ENCODE data around the gene SLC15A3. TPM values are rescaled to one million over a fixed set of nuclear protein-coding genes. Genes with fewer than 3 reads are reported as not detected.

SLC15A3 gene
- total RNA-seq, 3 donors from 2014 or later = 3.8 to 6.1 (median 5.5) TPM

DNA sequence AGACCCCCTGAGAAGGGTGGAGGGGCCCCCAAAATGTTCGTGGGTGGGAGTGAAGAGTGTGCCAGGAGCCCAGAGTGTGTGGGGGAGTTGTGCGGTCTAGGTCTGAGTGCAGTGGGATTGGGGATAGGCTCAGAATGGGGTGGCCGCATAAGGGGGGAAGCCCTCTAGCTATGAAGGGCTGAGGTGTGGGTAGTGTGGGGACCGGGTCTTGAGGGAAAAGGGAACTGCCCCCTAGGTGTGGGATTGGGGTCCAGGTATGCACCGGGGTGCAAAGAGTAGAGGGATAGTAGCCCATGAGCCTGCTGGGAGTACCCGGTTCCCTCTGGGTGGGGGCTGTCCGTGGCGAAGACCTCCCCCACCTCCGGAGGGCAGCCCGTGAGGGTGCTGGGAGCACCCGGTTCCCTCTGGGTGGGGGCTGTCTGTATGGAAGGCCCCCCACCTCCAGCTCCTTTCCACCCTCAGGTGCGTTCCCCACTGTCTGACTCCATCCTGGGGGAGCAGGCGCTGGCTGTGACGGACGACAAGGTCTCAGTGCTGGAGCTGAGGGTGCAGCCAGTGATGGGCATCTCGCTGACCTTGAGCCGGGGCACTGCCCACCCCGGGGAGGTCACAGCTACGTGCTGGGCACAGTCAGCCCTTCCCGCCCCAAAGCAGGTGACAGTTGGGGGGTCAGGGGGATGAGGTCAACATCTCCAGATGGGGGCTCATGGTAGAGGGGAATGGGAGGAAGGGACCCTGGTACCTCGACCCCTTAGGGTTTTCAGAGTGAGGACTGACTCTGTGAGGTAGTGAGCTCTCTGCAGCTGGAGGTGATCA lies 17.0 kb downstream of the SLC15A3 start:
- Mint-ChIP-seq H3K36me3 (ENCODE audit: insufficient read depth) (no peaks in the 10 kb centered on the region), H3K4me3 (no peak overlapping the region), H3K9me3 (no peaks in the 10 kb centered on the region), H3K27me3 (ENCODE audit: low read depth) (no peaks in the 10 kb centered on the region), H3K4me1 (ENCODE audit: low read depth) (no peaks in the 10 kb centered on the region)
- no peak for DNase-seq
- ATAC-seq = no peak

DNA sequence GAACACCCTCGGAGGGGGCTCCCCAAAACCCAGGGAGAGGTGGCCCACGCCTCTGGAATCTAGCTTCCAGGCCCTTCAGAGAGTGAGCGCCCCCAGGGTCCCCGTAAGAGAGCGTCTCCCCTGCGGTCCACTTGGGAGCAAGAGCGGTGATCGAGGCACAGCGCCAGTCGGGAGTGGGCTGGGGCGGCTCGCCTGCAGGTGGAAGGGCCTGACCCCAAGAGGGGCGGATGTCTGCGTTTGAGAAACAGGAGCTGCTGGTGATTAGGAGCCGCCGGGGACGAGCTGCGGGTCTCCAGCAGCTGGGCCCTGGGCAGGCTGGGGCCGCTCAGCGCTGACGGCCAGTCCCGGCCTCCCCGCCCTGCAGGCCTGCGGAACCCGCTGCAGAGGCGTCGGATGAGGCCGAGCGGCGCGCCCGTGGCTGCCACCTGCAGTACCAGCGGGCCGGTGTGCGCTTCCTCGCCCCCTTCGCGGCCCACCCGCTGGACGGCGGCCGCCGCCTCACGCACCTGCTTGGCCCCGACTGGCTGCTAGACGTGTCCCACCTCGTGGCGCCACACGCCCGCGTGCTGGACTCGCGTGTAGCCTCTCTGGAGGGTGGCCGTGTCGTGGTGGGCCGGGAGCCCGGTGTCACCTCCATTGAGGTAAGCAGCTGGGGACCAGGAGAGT lies 17.7 kb downstream of the SLC15A3 start:
- peaks cover 3% of the 10 kb centered on the region for H3K27me3 Mint-ChIP-seq (ENCODE audit: low read depth)
- no peak for ATAC-seq

DNA sequence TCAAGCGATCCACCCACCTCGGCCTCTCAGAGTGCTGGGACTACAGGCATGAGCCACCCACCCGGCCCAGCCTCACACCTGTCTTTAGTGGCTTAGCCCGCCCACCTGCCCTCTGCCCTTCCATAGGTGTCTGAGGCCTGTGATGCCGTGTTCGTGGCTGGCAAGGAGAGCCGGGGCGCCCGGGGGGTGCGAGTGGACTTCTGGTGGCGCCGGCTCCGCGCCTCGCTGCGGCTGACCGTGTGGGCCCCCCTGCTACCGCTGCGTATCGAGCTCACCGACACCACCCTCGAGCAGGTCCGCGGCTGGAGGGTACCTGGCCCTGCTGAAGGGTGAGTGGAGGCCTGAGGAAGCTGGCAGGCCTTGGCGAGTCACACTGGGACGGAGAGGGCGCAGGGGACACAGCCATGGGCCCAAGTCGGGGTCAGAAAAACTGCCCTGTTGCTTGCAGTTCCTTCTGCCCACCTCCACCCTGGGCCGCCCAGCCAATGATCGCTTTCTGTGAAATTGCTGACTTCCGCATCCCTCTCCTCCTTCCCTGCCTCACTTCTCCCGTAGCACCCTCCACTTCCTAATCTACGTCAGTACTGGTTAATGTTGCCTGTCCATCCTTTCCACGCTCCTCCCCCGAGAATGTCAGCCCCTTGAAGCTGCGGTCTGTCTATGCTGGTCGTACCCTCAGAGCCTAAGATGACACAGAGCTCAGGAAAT lies 18.4 kb downstream of the SLC15A3 start:
- Mint-ChIP-seq H3K27me3 (ENCODE audit: low read depth) (peaks cover 4% of the 10 kb centered on the region), H3K9me3 (no peaks in the 10 kb centered on the region), H3K4me3 (no peak overlapping the region), H3K4me1 (ENCODE audit: low read depth) (no peaks in the 10 kb centered on the region), H3K36me3 (ENCODE audit: insufficient read depth) (no peaks in the 10 kb centered on the region)
- ATAC-seq (no peak), DNase-seq (no peak)

More for the DNA sequence above, 17.7 kb downstream of the SLC15A3 start:
- H3K4me3 Mint-ChIP-seq = no peak overlapping the region
- no peaks in the 10 kb centered on the region for H3K9me3 Mint-ChIP-seq
- H3K36me3 Mint-ChIP-seq (ENCODE audit: insufficient read depth) = no peaks in the 10 kb centered on the region
- no peak for DNase-seq
- no peaks in the 10 kb centered on the region for H3K4me1 Mint-ChIP-seq (ENCODE audit: low read depth)

DNA sequence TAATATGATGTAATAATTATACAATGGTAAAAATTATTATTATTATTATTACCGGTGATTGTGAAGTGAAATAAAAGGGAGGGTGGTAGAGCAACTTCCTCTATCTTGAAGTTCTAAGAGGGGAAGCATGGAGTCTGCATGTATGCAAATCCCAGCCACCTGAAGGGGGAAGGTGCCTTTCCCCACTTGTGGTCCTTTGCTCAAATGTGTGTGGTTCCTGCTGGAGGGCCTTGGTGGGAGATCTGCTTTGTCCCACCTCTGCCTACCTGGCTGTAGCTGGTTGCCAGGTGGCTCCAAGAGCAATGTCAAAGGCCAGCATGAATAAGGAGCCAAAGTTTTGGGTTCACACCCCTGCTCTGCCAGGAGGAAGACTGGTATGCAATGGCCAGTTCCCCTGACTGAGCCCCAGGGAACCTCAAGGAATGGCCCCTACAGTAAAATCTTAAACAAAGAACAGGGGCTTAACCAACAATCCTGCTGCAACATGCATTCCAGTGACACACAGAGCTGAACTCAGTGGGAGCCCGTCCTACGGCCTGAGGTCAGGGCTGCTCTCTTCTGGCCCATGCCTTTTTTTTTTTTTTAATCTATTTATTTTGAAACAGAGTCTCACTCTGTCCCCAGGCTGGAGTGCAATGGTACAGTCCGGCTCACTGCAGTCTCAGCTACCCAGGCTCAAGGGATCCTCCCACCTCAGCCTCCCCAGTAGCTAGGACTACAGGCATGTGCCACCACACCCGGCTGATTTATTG lies 19.2 kb downstream of the SLC15A3 start:
- Mint-ChIP-seq H3K9me3 (no peaks in the 10 kb centered on the region), H3K27me3 (ENCODE audit: low read depth) (peaks cover 4% of the 10 kb centered on the region), H3K36me3 (ENCODE audit: insufficient read depth) (no peaks in the 10 kb centered on the region), H3K4me1 (ENCODE audit: low read depth) (no peaks in the 10 kb centered on the region), H3K4me3 (no peak overlapping the region)
- no peak for ATAC-seq
- no peak for DNase-seq

DNA sequence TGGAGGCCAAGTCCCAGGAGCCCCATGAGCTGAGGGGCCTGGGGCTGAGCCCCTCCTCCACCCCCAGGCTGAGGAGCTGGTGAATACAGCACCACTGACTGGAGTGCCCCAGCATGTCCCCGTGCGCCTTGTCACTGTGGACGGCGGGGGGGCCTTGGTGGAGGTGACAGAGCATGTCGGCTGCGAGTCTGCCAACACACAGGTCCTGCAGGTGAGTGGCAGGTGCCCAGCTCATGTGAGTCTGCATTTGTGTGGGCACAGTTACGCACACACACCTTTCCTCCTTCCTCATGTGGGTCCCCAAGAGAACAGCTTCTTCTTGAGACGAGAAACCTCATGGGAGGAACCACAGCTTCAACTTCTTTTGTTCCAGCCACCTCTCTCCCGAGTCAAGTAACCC lies 20.1 kb downstream of the SLC15A3 start:
- H3K9me3 Mint-ChIP-seq = no peaks in the 10 kb centered on the region
- H3K27me3 Mint-ChIP-seq (ENCODE audit: low read depth) = peaks cover 4% of the 10 kb centered on the region
- no peaks in the 10 kb centered on the region for H3K4me1 Mint-ChIP-seq (ENCODE audit: low read depth)
- no peak overlapping the region for H3K4me3 Mint-ChIP-seq
- H3K36me3 Mint-ChIP-seq (ENCODE audit: insufficient read depth) = no peaks in the 10 kb centered on the region
- ATAC-seq = no peak
- DNase-seq = no peak

DNA sequence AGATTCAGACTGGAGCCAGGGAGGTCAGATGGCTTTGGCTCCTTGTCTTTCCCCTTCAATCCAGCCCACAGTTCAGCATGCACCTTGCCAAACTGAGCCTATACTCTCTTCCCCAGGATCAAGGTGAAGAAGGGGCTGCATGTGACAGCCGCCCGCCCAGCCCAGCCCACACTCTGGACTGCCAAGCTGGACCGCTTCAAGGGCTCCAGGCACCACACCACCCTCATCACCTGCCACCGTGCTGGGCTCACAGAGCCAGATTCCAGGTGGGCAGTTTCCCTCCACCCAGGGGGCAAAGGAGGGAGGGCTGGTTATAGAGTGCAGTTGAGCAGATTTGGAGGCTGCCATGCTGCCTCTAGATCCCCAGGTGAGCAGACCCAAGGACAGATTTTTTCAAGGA lies 21.6 kb downstream of the SLC15A3 start:
- no peaks in the 10 kb centered on the region for H3K36me3 Mint-ChIP-seq (ENCODE audit: insufficient read depth)
- H3K4me3 Mint-ChIP-seq = no peak overlapping the region
- H3K9me3 Mint-ChIP-seq = no peaks in the 10 kb centered on the region
- ATAC-seq = no peak
- DNase-seq = no peak
- H3K27me3 Mint-ChIP-seq (ENCODE audit: low read depth) = peaks cover 6% of the 10 kb centered on the region
- H3K4me1 Mint-ChIP-seq (ENCODE audit: low read depth) = peaks cover 1% of the 10 kb centered on the region

DNA sequence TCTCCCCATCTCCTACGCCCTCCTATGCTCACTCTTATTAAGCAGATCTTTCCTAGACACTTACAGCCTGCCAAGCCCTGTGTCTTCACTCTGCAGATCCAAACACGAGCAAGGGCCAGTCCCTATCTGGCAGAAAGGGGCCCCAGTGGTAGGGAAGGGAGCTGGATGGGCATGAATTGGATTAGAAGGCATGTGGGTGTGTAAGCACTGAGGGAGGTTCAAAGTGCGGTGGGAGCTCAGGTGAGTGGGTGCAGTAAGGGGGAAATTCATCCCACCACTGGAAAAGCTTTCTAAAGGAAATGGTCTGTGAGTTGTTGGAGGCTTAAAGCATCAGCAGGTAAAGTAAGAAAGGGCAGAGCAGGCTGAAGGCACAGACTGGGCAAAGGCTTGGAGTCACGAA lies 22.2 kb downstream of the SLC15A3 start:
- Mint-ChIP-seq H3K36me3 (ENCODE audit: insufficient read depth) (no peaks in the 10 kb centered on the region), H3K4me1 (ENCODE audit: low read depth) (peaks cover 5% of the 10 kb centered on the region), H3K27me3 (ENCODE audit: low read depth) (peaks cover 9% of the 10 kb centered on the region), H3K4me3 (no peak overlapping the region), H3K9me3 (no peaks in the 10 kb centered on the region)
- ATAC-seq = no peak
- DNase-seq = no peak

DNA sequence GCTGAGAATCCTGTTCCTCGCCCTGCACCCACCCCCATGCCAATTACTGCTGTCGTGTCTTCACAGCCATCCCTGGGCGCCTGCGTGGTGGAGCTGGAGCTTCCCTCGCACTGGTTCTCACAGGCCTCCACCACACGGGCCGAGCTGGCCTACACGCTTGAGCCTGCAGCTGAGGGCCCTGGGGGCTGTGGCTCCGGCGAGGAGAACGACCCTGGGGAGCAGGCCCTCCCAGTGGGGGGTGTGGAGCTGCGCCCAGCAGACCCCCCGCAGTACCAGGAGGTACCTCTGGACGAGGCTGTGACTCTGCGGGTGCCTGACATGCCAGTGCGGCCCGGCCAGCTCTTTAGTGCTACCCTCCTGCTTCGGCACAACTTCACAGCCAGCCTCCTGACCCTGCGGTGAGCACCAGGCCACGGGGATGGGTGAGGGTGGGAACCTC lies 23.4 kb downstream of the SLC15A3 start:
- H3K4me1 Mint-ChIP-seq (ENCODE audit: low read depth) = peaks cover 8% of the 10 kb centered on the region
- peaks cover 12% of the 10 kb centered on the region for H3K27me3 Mint-ChIP-seq (ENCODE audit: low read depth)
- no peak overlapping the region for H3K4me3 Mint-ChIP-seq
- H3K9me3 Mint-ChIP-seq = no peaks in the 10 kb centered on the region
- ATAC-seq = no peak
- DNase-seq = no peak
- no peaks in the 10 kb centered on the region for H3K36me3 Mint-ChIP-seq (ENCODE audit: insufficient read depth)

DNA sequence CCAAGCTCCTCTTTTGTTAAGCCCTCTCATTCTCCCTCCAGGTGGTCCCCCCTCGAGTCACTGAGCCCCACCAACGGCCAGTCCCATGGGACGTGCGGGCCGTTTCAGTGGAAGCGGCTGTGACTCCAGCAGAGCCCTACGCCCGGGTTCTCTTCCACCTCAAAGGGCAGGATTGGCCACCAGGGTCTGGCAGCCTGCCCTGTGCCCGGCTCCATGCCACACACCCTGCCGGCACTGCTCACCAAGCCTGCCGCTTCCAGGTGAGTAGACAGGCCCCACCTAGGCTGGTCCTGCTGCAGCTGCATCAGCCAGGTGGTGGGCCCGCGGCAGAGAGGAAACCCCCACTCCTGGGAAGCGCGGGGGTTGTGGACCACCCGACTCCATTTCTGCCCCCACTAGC lies 24.4 kb downstream of the SLC15A3 start:
- H3K36me3 Mint-ChIP-seq (ENCODE audit: insufficient read depth) = peaks cover 6% of the 10 kb centered on the region
- no peaks in the 10 kb centered on the region for H3K9me3 Mint-ChIP-seq
- H3K4me3 Mint-ChIP-seq = no peak overlapping the region

DNA sequence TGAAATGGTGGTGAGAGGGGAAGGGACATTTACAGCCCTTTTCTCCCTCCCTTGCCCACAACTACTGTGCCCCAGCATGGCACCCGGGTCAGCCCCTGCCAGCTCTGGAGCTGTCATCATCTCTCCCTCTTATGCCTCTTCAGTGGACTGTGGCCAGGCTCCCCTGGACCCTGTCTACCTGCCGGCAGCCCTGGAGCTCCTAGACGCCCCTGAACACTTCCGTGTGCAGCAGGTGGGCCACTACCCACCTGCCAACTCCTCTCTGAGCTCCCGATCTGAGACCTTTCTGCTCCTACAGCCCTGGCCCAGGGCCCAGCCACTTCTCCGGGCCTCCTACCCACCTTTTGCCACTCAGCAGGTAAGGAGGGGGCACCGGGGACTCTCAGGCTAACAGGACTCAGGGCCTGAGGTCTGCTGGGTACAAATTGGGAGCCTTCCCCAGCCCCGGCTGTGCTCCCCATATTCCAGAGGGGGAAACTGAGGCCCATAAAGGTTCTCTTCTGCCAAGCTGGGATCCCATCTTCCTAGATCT lies 24.8 kb downstream of the SLC15A3 start:
- ATAC-seq (no peak), DNase-seq (no peak)
- peaks cover 20% of the 10 kb centered on the region for H3K27me3 Mint-ChIP-seq (ENCODE audit: low read depth)
- H3K4me1 Mint-ChIP-seq (ENCODE audit: low read depth) = peaks cover 10% of the 10 kb centered on the region
- H3K36me3 Mint-ChIP-seq (ENCODE audit: insufficient read depth) = peaks cover 11% of the 10 kb centered on the region
- H3K4me3 Mint-ChIP-seq = no peak overlapping the region
- H3K9me3 Mint-ChIP-seq = no peaks in the 10 kb centered on the region

More for the DNA sequence above, 24.4 kb downstream of the SLC15A3 start:
- Mint-ChIP-seq H3K27me3 (ENCODE audit: low read depth) (peaks cover 16% of the 10 kb centered on the region), H3K4me1 (ENCODE audit: low read depth) (peaks cover 10% of the 10 kb centered on the region)
- no peak for DNase-seq
- no peak for ATAC-seq

DNA sequence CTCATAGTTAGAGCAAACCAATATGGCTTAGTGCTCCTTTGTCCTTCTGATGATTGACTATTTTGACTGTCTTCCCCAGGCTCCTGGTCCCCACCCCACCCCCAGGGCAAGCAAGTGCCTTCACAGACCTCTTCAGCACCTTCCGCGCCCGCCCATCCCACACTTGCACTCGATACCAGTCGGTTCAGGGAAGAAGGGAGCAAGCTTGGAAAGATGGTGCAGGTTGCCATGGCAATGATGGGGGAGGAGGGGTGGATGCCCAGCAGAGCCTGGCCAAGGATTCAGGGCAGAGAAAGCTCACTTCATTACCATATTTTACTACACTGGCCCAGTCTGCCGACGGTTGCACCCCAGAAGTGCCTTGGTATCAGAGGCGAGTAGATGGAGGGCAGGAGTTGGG lies 25.5 kb downstream of the SLC15A3 start:
- Mint-ChIP-seq H3K4me3 (no peak overlapping the region), H3K9me3 (no peaks in the 10 kb centered on the region), H3K4me1 (ENCODE audit: low read depth) (peaks cover 10% of the 10 kb centered on the region), H3K27me3 (ENCODE audit: low read depth) (peaks cover 20% of the 10 kb centered on the region), H3K36me3 (ENCODE audit: insufficient read depth) (peaks cover 16% of the 10 kb centered on the region)
- DNase-seq = no peak
- ATAC-seq = no peak

DNA sequence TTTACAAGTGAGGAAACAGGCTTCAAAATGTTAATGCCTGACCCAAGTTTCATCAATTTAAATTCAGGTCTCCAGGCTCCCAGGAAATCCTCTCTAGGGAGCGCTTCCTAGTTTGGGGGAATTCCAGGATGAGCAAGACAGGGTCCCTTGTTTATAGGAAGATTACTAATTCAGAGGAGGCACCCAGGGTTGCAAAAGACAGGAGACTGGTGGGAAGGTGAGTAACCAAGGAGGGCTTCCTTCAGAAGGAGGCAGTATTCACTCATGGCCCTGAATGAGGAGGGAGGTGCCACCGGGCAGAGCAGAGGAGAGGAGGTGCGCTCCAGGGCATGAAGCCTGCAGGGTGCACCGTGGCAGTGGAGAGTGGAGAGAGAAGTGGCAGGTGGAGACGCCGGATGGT lies 26.1 kb downstream of the SLC15A3 start:
- peaks cover 21% of the 10 kb centered on the region for H3K36me3 Mint-ChIP-seq (ENCODE audit: insufficient read depth)
- ATAC-seq (peak; percentile 26 to 31), DNase-seq (no peak)
- H3K27me3 Mint-ChIP-seq (ENCODE audit: low read depth) = peaks cover 20% of the 10 kb centered on the region
- no peak overlapping the region for H3K4me3 Mint-ChIP-seq
- no peaks in the 10 kb centered on the region for H3K9me3 Mint-ChIP-seq
- H3K4me1 Mint-ChIP-seq (ENCODE audit: low read depth) = peaks cover 10% of the 10 kb centered on the region

DNA sequence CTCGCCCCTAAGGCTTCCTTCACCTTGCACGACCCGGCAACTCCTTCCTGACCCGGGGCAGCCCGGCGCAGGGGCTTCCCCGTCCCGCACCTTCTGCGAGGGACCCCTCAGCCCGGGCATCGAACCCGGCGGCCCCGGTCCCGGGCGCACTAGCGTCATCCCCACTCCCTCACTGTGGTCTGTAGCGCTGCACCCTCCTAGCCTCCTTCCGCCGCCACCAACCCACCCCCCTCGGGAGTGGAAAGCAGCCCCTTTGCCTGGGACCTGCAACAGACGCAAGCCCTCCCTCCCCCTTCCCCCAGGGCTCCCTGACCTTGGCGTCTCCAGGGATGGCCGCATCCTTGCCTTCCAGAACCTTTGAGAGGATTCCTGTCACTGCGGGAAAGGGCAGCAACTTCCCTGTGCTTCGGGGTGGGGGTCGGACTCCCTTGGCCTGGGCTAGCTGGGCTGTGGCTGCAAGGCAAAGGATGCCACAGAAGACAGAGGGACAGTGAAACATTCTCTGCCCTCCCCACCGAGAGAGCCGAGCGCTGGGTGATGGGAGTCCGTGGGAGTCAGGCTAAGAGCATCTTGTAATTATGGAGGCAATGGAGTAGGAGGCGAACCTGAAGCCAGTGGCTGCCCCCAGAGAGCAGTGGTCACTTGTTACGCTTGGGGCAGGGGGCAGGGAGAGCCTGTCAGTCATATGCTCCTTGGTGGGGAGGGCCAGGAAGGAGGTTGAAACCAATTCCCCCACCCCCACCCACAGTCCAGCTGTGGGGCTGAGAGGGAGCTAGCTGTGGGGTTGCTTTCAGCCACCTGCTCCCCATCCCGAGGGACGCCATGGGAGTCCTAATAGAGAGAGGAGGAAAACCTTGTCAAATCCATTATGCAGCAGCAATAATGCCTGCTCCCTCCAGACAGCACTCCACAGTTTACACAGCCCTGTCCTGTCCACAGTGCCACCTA lies 26.8 kb downstream of the SLC15A3 start:
- H3K4me1 Mint-ChIP-seq (ENCODE audit: low read depth) = peaks cover 10% of the 10 kb centered on the region
- peaks cover 28% of the 10 kb centered on the region for H3K36me3 Mint-ChIP-seq (ENCODE audit: insufficient read depth)
- ATAC-seq (peak; percentile 51), DNase-seq (no peak)
- no peaks in the 10 kb centered on the region for H3K9me3 Mint-ChIP-seq
- H3K4me3 Mint-ChIP-seq = peak overlapping the region; percentile 45
- H3K27me3 Mint-ChIP-seq (ENCODE audit: low read depth) = peaks cover 22% of the 10 kb centered on the region
